ENCODE results near the gene CDR2.

- no peak for TF ChIP-seq CTCF (optimal IDR thresholded peaks at IDR 0.05 in 1 of 3, IDR thresholded peaks at IDR 0.05 in 1 of 3, conservative IDR thresholded peaks at IDR 0.05 in 1 of 3; ENCODE audit: extremely low read depth in 1 of 3, insufficient read depth in 2 of 3, low read length in 3 of 3)
- no peak for TF ChIP-seq EZH2 (IDR thresholded peaks at IDR 0.05; ENCODE audit: low read length)
Measured at GRCh38 chr16:22330326-22330725, 44.1 kb downstream of the CDR2 start.

Measured in keratinocyte (primary cell).